HG02678 (cell line): Measurements from ENCODE around the gene RAPGEF4.

Experiments
- ATAC-seq: cut with Tn5 transposase; IDR thresholded peaks from one replicate; pipeline ENCODE4 v1.9.1; 2021; ENCODE audit warnings: mild to moderate bottlenecking, moderate library complexity; ENCODE audit not compliant: unreplicated experiment

Gene RAPGEF4

GRCh38 chr2:172856606-172857005 lies 121.0 kb downstream of the RAPGEF4 start:
- ATAC-seq = no peak

GRCh38 chr2:172858473-172858745 lies 122.8 kb downstream of the RAPGEF4 start:
- ATAC-seq = no peak

- no peak for ATAC-seq
Observed at GRCh38 chr2:172859581-172860335, 124.1 kb downstream of the RAPGEF4 start.

GRCh38 chr2:172860336-172860707 lies 124.7 kb downstream of the RAPGEF4 start:
- ATAC-seq = no peak

GRCh38 chr2:172861098-172861497 lies 125.5 kb downstream of the RAPGEF4 start:
- ATAC-seq = no peak

- ATAC-seq = no peak
Observed at GRCh38 chr2:172861656-172862476, 126.2 kb downstream of the RAPGEF4 start.

- ATAC-seq = no peak
Observed at GRCh38 chr2:172863341-172863740, 127.7 kb downstream of the RAPGEF4 start.

- no peak for ATAC-seq
Observed at GRCh38 chr2:172864182-172864581, 128.5 kb downstream of the RAPGEF4 start.

- ATAC-seq = no peak
Observed at GRCh38 chr2:172865422-172865821, 129.8 kb downstream of the RAPGEF4 start.

- ATAC-seq = no peak
Observed at GRCh38 chr2:172869861-172870260, 134.2 kb downstream of the RAPGEF4 start.

- no peak for ATAC-seq
Observed at GRCh38 chr2:172870396-172870795, 134.8 kb downstream of the RAPGEF4 start.

- ATAC-seq = no peak
Observed at GRCh38 chr2:172877826-172878225, 142.2 kb downstream of the RAPGEF4 start.

GRCh38 chr2:172878260-172878659 lies 142.6 kb downstream of the RAPGEF4 start:
- no peak for ATAC-seq

- ATAC-seq = no peak
Observed at GRCh38 chr2:172884336-172884735, 148.7 kb downstream of the RAPGEF4 start.

- no peak for ATAC-seq
Observed at GRCh38 chr2:172885996-172886395, 150.4 kb downstream of the RAPGEF4 start.

- no peak for ATAC-seq
Observed at GRCh38 chr2:172887280-172887679, 151.6 kb downstream of the RAPGEF4 start.

GRCh38 chr2:172888714-172889669 lies 153.3 kb downstream of the RAPGEF4 start:
- ATAC-seq = no peak

GRCh38 chr2:172889768-172890430 lies 154.3 kb downstream of the RAPGEF4 start:
- ATAC-seq = no peak

GRCh38 chr2:172893111-172893510 lies 157.5 kb downstream of the RAPGEF4 start:
- ATAC-seq = no peak

- no peak for ATAC-seq
Observed at GRCh38 chr2:172893671-172894070, 158.0 kb downstream of the RAPGEF4 start.
